ENCODE data around the gene GOLGA6L6.
"Not testable (repeated sequence)": the region's sequence is repeated elsewhere in the genome, so short reads cannot be mapped to it uniquely, and the experiment has no call there.

The GOLGA6L6 gene

DNA sequence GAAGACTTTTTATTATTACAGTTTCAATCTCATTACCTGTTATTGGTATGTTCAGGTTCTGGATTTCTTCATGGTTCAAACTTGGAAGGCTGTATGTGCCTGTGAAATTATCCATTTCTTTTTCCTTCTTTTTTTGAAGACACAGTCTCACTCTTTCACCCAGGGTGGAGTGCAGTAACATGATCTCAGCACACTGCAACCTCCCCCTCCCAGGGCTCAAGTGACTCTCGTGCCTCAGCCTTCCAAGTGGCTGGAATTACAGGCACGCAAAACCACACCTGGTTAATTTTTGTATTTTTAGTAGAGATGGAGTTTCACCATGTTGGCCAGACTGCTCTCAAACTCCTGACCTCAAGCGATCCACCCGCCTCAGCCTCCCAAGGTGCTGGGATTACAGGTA is 52.3 kb downstream of the GOLGA6L6 start:
- H3K36me3 ChIP-seq; H3K27ac ChIP-seq; H3K4me3 ChIP-seq (ENCODE audit: low read depth, low read length); H3K27me3 ChIP-seq (ENCODE audit: insufficient read depth, low read depth, severe bottlenecking); H3K9me3 ChIP-seq (ENCODE audit: severe bottlenecking); DNase-seq: not testable (repeated sequence)
